OCI-LY7 (cell line): ENCODE data around the gene EXTL2. TPM values are rescaled to one million over a fixed set of nuclear protein-coding genes. Genes with fewer than 3 reads are reported as not detected.
"Not testable (repeated sequence)": the region's sequence is repeated elsewhere in the genome, so short reads cannot be mapped to it uniquely, and the experiment has no call there.

Source experiments
- BruUV-seq: library from RNA; stranded (reverse); fragments of 400-500 nt; replicated peaks from 2 replicates; lab custom pipeline; 2021; lab: Mats Ljungman, UMichigan
- CTCF ChIA-PET: fragments of 300-600 bp; sonication (Branson Sonifier 250); formaldehyde crosslinking; loops from one replicate; lab custom pipeline; 2022; ENCODE audit warnings: antibody characterized with exemption; ENCODE audit not compliant: unreplicated experiment; lab: Charles Lee
- POLR2A ChIA-PET: fragments of 300-600 bp; sonication (Branson Sonifier 250); formaldehyde crosslinking; loops from one replicate; lab custom pipeline; 2022; ENCODE audit warnings: antibody characterized with exemption; lab: Charles Lee
- DNase-seq: peaks from one replicate; pipeline ENCODE4 v3.0.0-alpha.2; 2015; ENCODE audit warnings: low spot score
- H2AFZ ChIP-seq: fragments of 200-600 bp; sonication (generic), shearing (Covaris generic); 2 replicates; pipeline ENCODE4 v1.6.1; 2014; ENCODE audit warnings: mild to moderate bottlenecking, antibody characterized with exemption, low read length, moderate library complexity
- H3K27ac ChIP-seq: fragments of 200-600 bp; sonication (generic); 2 replicates; pipeline ENCODE4 v1.5.1; 2014; ENCODE audit warnings: mixed run types, low read depth, mild to moderate bottlenecking, moderate library complexity, low read length, inconsistent platforms; ENCODE audit not compliant: poor library complexity, severe bottlenecking
- H3K36me3 ChIP-seq: fragments of 200-600 bp; sonication (generic); 2 replicates; pipeline ENCODE4 v1.6.1; 2014; ENCODE audit warnings: mild to moderate bottlenecking, antibody characterized with exemption, low read length, moderate library complexity, mixed read lengths; ENCODE audit not compliant: insufficient read depth
- H3K4me1 ChIP-seq: fragments of 200-600 bp; sonication (generic); 2 replicates; pipeline ENCODE4 v1.5.1; 2014; ENCODE audit warnings: mild to moderate bottlenecking, low read length; ENCODE audit not compliant: insufficient read depth, poor library complexity, severe bottlenecking
- H3K4me2 ChIP-seq: fragments of 200-600 bp; sonication (generic); 2 replicates; pipeline ENCODE4 v1.6.1; 2014; ENCODE audit warnings: mild to moderate bottlenecking, low read length
- H3K4me3 ChIP-seq: fragments of 200-600 bp; sonication (generic); 2 replicates; pipeline ENCODE4 v1.5.1; 2014; ENCODE audit warnings: mild to moderate bottlenecking, low read depth, low read length; ENCODE audit not compliant: poor library complexity, severe bottlenecking
- H3K79me2 ChIP-seq: fragments of 200-600 bp; sonication (generic); 2 replicates; pipeline ENCODE4 v1.6.1; 2016; ENCODE audit warnings: low read depth, mild to moderate bottlenecking, low read length, moderate library complexity, mixed read lengths; ENCODE audit not compliant: insufficient read depth
- H3K9me2 ChIP-seq: fragments of 200-600 bp; sonication (generic); 2 replicates; pipeline ENCODE4 v1.6.1; 2016; ENCODE audit warnings: mild to moderate bottlenecking, low read length, mixed read lengths; ENCODE audit not compliant: insufficient read depth
- H3K9me3 ChIP-seq: fragments of 200-600 bp; sonication (generic); 2 replicates; pipeline ENCODE4 v1.6.1; 2014; ENCODE audit warnings: mild to moderate bottlenecking, mixed run types, low read length, mixed read lengths
- H4K20me1 ChIP-seq: fragments of 200-600 bp; sonication (generic); 2 replicates; pipeline ENCODE4 v1.6.1; 2014; ENCODE audit warnings: mild to moderate bottlenecking, antibody characterized with exemption, low read length, moderate library complexity, mixed read lengths; ENCODE audit not compliant: insufficient read depth
- EZH2phosphoT487 ChIP-seq: fragments of 200-600 bp; sonication (generic); IDR thresholded peaks from 2 replicates; pipeline ENCODE4 v1.6.1; 2018; ENCODE audit warnings: low read depth, borderline replicate concordance, mild to moderate bottlenecking, mixed run types, antibody characterized with exemption, low read length, moderate library complexity, mixed read lengths
- intact Hi-C: fragments of 100-400 bp; cut with micrococcal nuclease; formaldehyde crosslinking; loops from one replicate; pipeline ENCODE4 v1.10.0; 2022; ENCODE audit not compliant: unreplicated experiment
- total RNA-seq, 2 experiments: library from RNA; depleted of rRNA in 1 of 2; stranded (reverse); fragments of >200 nt in 1 of 2; shearing (Covaris generic) in 1 of 2; gene quantifications; 2 replicates each; pipeline ENCODE4 v1.2.3, GENCODE V29; 2014 to 2022
- TF ChIP-seq, protein P1 (sequence below): fragments of 200-600 bp; sonication (generic); conservative IDR thresholded peaks from 2 replicates; pipeline ENCODE4 v1.5.1; 2014; ENCODE audit warnings: mild to moderate bottlenecking, antibody characterized with exemption, low read length, moderate library complexity, mixed read lengths

The EXTL2 gene
- total RNA-seq, 2 experiments from 2014 or later: 7.0 to 9.8 TPM

DNA sequence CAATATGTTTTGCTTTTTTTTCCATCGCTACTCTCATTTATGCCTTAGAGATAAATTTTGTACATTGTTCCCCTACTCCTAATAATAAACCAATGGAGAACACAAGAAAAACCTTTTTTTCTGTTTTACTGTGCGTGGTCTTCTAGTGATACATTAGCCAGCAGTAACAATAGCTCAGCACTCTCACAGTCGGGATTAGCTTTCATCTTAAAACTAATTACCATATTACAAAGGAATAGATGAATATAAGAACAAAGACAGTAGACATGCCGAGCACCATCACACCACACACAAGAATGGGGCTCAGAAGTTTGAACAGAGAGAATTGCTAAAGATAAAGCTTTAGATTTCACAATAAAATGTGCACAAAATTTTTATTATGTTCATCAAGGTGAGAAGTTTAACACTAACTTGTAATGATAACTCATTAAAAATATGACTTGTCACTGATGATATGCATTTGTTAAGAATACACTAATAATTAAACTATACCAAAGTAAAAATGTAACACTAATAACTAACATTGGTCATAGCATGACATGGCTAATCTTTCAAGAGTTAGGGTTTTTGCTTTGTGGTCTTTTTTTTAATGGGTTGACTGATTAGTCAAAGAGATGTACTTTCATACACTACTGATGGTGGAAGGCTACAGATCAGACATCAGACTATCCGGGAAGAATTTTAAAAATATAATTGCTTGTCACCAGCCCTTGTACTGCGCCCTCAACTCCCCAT, 61.8 kb downstream of the EXTL2 start:
- TF ChIP-seq, protein P1, sequence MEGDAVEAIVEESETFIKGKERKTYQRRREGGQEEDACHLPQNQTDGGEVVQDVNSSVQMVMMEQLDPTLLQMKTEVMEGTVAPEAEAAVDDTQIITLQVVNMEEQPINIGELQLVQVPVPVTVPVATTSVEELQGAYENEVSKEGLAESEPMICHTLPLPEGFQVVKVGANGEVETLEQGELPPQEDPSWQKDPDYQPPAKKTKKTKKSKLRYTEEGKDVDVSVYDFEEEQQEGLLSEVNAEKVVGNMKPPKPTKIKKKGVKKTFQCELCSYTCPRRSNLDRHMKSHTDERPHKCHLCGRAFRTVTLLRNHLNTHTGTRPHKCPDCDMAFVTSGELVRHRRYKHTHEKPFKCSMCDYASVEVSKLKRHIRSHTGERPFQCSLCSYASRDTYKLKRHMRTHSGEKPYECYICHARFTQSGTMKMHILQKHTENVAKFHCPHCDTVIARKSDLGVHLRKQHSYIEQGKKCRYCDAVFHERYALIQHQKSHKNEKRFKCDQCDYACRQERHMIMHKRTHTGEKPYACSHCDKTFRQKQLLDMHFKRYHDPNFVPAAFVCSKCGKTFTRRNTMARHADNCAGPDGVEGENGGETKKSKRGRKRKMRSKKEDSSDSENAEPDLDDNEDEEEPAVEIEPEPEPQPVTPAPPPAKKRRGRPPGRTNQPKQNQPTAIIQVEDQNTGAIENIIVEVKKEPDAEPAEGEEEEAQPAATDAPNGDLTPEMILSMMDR: no peak
- no peak for TF ChIP-seq EZH2phosphoT487
- no TSS peak for BruUV-seq

DNA sequence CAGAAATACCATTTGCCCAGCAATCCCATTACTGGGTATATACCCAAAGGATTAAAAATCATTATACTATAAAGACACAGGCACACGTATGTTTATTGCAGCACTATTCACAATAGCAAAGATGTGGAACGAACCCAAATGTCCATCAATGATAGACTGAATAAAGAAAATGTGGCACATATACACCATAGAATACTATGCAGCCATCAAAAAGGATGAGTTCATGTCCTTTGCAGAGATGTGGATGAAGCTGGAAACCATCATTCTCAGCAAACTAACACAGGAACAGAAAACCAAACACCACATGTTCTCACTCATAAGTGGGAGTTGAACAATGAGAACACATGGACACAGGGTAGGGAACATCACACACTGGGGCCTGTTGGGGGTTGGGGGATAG, 69.0 kb downstream of the EXTL2 start:
- POLR2A ChIA-PET, H2AFZ ChIP-seq, H3K4me2 ChIP-seq, H3K9me3 ChIP-seq, CTCF ChIA-PET, H4K20me1 ChIP-seq, BruUV-seq, H3K79me2 ChIP-seq, H3K27ac ChIP-seq, intact Hi-C loops, DNase-seq, H3K4me1 ChIP-seq, H3K4me3 ChIP-seq, H3K36me3 ChIP-seq, H3K9me2 ChIP-seq: not testable (repeated sequence)

More for the DNA sequence above, 61.8 kb downstream of the EXTL2 start:
- no peak overlapping the region for H2AFZ ChIP-seq
- no peaks in the 10 kb centered on the region for H4K20me1 ChIP-seq
- no peaks in the 10 kb centered on the region for H3K9me2 ChIP-seq
- CTCF ChIA-PET: no interaction called here
- no peak overlapping the region for H3K27ac ChIP-seq
- H3K79me2 ChIP-seq: no peaks in the 10 kb centered on the region
- no peak overlapping the region for H3K4me3 ChIP-seq
- no peaks in the 10 kb centered on the region for H3K9me3 ChIP-seq
- no peak for DNase-seq
- H3K4me1 ChIP-seq: no peaks in the 10 kb centered on the region
- POLR2A ChIA-PET: no interaction called here
- no peaks in the 10 kb centered on the region for H3K36me3 ChIP-seq
- intact Hi-C loops: no loop called here
- H3K4me2 ChIP-seq: no peak overlapping the region

Other genes with a start within 250 kb of the EXTL2 start
- not detected in 2 replicates for gene VCAM1, start 175.1 kb downstream of the EXTL2 start, total RNA-seq (2014; rRNA removed; shearing (Covaris generic))
- gene VCAM1, start 175.1 kb downstream of the EXTL2 start, total RNA-seq (2022): not detected in 2 replicates
- gene SLC30A7, start 1.2 kb upstream of the EXTL2 start, total RNA-seq (2014; rRNA removed; shearing (Covaris generic)): 5.5 and 8.6 TPM in 2 replicates
- gene SLC30A7, start 1.2 kb upstream of the EXTL2 start, total RNA-seq (2022): 13.8 and 15.3 TPM in 2 replicates
- 19.4 and 20.3 TPM in 2 replicates for gene DPH5, start 130.9 kb upstream of the EXTL2 start, total RNA-seq (2014; rRNA removed; shearing (Covaris generic))
- 44.1 and 45.6 TPM in 2 replicates for gene DPH5, start 130.9 kb upstream of the EXTL2 start, total RNA-seq (2022)